ENCODE data around the gene SPEG.

DNA sequence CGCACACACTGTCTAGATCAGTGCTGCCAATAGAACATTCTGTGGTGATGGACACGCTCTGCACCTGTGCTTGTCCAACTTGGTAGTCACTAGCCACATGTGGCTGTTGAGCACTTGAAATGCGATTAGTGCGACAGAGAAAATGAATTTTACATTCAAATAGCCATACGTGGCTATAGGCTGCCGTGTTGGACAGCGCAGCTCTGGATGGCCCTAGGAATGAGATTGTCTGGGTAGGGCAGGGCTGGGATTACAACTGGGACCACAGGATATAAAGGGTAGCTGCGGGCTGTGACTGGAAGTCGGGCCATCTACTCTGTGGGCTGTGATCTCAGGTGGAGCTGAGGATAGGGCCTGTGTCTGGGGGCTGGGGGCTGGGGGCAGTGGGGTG lies 84.9 kb downstream of the SPEG start:
- TF ChIP-seq, protein P1, sequence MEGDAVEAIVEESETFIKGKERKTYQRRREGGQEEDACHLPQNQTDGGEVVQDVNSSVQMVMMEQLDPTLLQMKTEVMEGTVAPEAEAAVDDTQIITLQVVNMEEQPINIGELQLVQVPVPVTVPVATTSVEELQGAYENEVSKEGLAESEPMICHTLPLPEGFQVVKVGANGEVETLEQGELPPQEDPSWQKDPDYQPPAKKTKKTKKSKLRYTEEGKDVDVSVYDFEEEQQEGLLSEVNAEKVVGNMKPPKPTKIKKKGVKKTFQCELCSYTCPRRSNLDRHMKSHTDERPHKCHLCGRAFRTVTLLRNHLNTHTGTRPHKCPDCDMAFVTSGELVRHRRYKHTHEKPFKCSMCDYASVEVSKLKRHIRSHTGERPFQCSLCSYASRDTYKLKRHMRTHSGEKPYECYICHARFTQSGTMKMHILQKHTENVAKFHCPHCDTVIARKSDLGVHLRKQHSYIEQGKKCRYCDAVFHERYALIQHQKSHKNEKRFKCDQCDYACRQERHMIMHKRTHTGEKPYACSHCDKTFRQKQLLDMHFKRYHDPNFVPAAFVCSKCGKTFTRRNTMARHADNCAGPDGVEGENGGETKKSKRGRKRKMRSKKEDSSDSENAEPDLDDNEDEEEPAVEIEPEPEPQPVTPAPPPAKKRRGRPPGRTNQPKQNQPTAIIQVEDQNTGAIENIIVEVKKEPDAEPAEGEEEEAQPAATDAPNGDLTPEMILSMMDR (IDR thresholded peaks at IDR 0.05): no peak
- TF ChIP-seq POLR2A (IDR thresholded peaks at IDR 0.05): no peak

All from body of pancreas (tissue), 4 donors.